Lower leg skin (tissue), 4 donors: ENCODE results near the gene RASGRP4. TPM values are rescaled to one million over a fixed set of nuclear protein-coding genes. Genes with fewer than 3 reads are reported as not detected.

Experiments used
- DNase-seq, 2 donors: peaks; one replicate each; pipeline ENCODE4 v3.0.0-alpha.2; 2019; ENCODE audit warnings: low spot score in 2 of 2
- H3K4me3 ChIP-seq: fragments of 200-600 bp; sonication (generic); 2 replicates; pipeline ENCODE4 v1.5.1; 2017; ENCODE audit warnings: mild to moderate bottlenecking, low read depth; ENCODE audit not compliant: poor library complexity, severe bottlenecking
- POLR2A ChIP-seq, 2 donors: fragments of 450-650 bp; IDR thresholded peaks; one replicate each; pipeline ENCODE4 v1.6.1; 2016 to 2017; ENCODE audit warnings: antibody characterized with exemption in 2 of 2, mild to moderate bottlenecking in 1 of 2, moderate library complexity in 1 of 2
- WGBS, 2 donors: methylation state at CpG; one replicate each; pipeline ENCODE4 v1.1.5; 2018; 5-methylcytosine and 5-hydroxymethylcytosine counted together
- intact Hi-C: fragments of 100-400 bp; cut with DNase I; formaldehyde crosslinking; loops from one replicate; pipeline ENCODE4 v1.15.0; 2023; ENCODE audit warnings: low total_unique reads
- total RNA-seq, 4 donors: library from RNA; depleted of rRNA; stranded (reverse); fragments of >200 nt; gene quantifications; one replicate each; pipeline ENCODE4 v1.1.0, GENCODE V29; 2016
- TF ChIP-seq, protein P1 (sequence below), 3 donors: fragments of 450-650 bp; IDR thresholded peaks; one replicate each; pipeline ENCODE4 v1.5.1; 2016; ENCODE audit warnings: antibody characterized with exemption in 3 of 3, mild to moderate bottlenecking in 3 of 3, moderate library complexity in 2 of 3

Gene RASGRP4
- total RNA-seq, 4 donors from 2014 or later = 1.3 to 2.3 (median 1.7) TPM

GRCh38 chr19:38401148-38401547 lies 24.9 kb downstream of the RASGRP4 start:
- 43 to 54% methylated on average over 3 of the region's 3 CpGs for WGBS, 2 donors
- TF ChIP-seq, protein P1, sequence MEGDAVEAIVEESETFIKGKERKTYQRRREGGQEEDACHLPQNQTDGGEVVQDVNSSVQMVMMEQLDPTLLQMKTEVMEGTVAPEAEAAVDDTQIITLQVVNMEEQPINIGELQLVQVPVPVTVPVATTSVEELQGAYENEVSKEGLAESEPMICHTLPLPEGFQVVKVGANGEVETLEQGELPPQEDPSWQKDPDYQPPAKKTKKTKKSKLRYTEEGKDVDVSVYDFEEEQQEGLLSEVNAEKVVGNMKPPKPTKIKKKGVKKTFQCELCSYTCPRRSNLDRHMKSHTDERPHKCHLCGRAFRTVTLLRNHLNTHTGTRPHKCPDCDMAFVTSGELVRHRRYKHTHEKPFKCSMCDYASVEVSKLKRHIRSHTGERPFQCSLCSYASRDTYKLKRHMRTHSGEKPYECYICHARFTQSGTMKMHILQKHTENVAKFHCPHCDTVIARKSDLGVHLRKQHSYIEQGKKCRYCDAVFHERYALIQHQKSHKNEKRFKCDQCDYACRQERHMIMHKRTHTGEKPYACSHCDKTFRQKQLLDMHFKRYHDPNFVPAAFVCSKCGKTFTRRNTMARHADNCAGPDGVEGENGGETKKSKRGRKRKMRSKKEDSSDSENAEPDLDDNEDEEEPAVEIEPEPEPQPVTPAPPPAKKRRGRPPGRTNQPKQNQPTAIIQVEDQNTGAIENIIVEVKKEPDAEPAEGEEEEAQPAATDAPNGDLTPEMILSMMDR (IDR thresholded peaks at IDR 0.05) = no peak
- no peak for TF ChIP-seq POLR2A (IDR thresholded peaks at IDR 0.05)
- H3K4me3 ChIP-seq = no peak overlapping the region
- intact Hi-C loops = loop anchor here (10.0 kb wide), 1 partner anchor 234 kb away; no protein-coding TSS in a partner anchor
- no peak for DNase-seq

DNA sequence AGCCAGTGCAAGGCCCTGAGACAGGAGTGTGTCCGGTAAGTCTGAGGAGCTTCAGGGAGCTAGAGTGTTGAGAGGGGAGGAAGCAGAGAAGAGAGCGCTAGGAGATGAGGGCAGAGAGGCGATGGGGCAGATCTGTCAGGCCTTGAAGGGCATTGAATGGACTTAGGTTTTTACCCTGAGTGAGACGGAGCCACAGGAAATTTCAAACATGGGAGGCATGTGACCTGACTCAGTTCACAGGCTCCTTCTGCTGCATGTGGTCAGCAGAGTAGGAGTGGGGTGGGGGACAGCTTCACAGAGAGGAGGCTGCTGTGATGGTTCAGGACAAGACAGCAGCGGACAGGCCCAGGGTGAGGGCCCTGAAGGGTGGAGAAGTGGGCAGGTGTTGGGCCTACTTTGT lies 25.7 kb downstream of the RASGRP4 start:
- no peak overlapping the region for H3K4me3 ChIP-seq
- DNase-seq = no peak
- TF ChIP-seq, protein P1 (IDR thresholded peaks at IDR 0.05) = no peak
- TF ChIP-seq POLR2A (IDR thresholded peaks at IDR 0.05) = no peak
- intact Hi-C loops = loop anchor here (10.0 kb wide), 1 partner anchor 234 kb away; no protein-coding TSS in a partner anchor
- 76 to 77% methylated on average over 5 of the region's 5 CpGs for WGBS, 2 donors

DNA sequence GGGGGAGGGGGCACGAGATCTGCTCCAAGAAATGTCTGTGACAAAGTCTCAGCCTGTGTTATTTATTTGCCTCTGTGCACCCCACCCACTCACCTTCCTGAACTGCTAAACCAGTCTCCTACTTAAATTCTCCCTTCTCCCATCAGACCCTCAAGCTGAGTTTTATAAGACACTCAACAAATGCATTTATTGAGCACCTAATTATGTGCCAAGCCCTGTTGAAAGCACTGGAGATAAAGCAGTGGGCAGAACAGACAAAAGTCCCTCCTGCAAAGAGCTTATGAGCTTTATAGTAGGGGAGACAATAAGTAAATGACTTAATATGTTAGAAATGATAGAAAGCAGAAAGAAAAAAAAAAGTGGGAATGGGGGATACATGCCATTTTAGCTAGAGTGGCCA lies 26.5 kb downstream of the RASGRP4 start:
- TF ChIP-seq, protein P1 (IDR thresholded peaks at IDR 0.05) = no peak
- no peak for DNase-seq
- H3K4me3 ChIP-seq = no peak overlapping the region
- intact Hi-C loops = no loop called here
- WGBS, 2 donors = 75% methylated on average over 1 of the region's 1 CpG

DNA sequence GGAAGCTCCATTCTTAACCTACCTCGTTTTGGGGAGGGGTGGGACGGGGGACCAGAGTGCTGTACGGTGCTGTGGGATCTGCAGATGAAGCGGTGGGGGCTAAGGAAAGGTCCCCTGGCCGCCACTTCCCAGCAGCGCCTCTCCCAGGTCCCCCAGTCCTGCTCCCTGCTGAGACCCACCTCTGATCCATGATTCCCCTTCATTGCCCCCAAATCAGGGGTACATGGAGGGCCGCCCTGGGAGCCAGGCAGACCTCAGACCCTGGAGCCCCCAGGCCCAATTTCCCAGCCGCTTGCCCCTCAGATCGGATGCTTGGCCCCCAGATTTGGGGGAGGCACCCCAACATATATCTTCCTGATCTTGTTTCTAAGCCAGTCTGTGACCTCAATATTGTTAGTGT lies 26.9 kb downstream of the RASGRP4 start:
- TF ChIP-seq, protein P1 (IDR thresholded peaks at IDR 0.05) = no peak
- TF ChIP-seq POLR2A (IDR thresholded peaks at IDR 0.05) = no peak
- no peak for DNase-seq
- WGBS, 2 donors = 62 to 83% methylated on average over 2 to 9 of the region's 9 CpGs
- intact Hi-C loops = no loop called here
- H3K4me3 ChIP-seq = no peak overlapping the region

- intact Hi-C loops = no loop called here
- no peak overlapping the region for H3K4me3 ChIP-seq
- TF ChIP-seq POLR2A (IDR thresholded peaks at IDR 0.05) = no peak
- TF ChIP-seq, protein P1 (IDR thresholded peaks at IDR 0.05) = no peak
- DNase-seq = no peak
- 9 to 20% methylated on average over 21 to 32 of the region's 86 CpGs for WGBS, 2 donors
Observed at GRCh38 chr19:38395381-38396114, 30.5 kb downstream of the RASGRP4 start.

DNA sequence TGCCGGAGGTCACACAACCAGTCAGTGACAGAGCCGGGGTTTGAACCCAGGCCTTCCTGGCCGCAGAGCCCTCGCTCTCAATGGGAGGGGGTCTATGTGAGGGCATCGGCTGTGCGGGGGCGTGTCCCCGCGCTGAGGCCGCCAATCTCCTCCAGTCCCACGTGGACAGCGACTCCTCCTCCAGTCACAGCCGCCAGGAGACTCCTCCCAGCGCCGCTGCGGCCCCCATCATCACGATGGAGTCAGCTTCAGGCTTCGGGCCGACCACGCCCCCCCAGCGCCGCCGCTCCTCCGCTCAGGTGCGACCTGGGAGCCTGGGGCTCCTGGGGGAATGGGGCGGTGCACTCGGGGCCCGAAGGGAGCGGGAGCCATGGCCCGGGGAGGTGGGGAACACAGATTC lies 31.5 kb downstream of the RASGRP4 start:
- intact Hi-C loops = no loop called here
- DNase-seq = no peak
- TF ChIP-seq, protein P1 (IDR thresholded peaks at IDR 0.05) = no peak
- TF ChIP-seq POLR2A (IDR thresholded peaks at IDR 0.05) = no peak
- no peak overlapping the region for H3K4me3 ChIP-seq
- WGBS, 2 donors = 9 to 16% methylated on average over 11 to 30 of the region's 30 CpGs
